Ecto neural progenitor cell (in vitro differentiated cells): ENCODE data around the gene MBD3.
"Not testable (repeated sequence)": the region's sequence is repeated elsewhere in the genome, so short reads cannot be mapped to it uniquely, and the experiment has no call there.

Experiments
- DNase-seq: peaks from one replicate; pipeline ENCODE4 v3.0.0-alpha.2; 2018; ENCODE audit warnings: low spot score

The MBD3 gene

GRCh38 chr19:1592755-1593500, at the start of gene MBD3:
Gene MBD3, minus strand, starts transcription at chr19:1592865. Its CDS starts 234 bp downstream, at chr19:1592631.
- DNase-seq, result peak; percentile 95

GRCh38 chr19:1640893-1641448, 48.3 kb upstream of the MBD3 start:
- DNase-seq, result not testable (repeated sequence)

GRCh38 chr19:1636325-1637236, 43.9 kb upstream of the MBD3 start:
- no peak for DNase-seq

GRCh38 chr19:1634938-1635243, 42.2 kb upstream of the MBD3 start:
- no peak for DNase-seq

GRCh38 chr19:1634242-1634937, 41.7 kb upstream of the MBD3 start:
- DNase-seq, result no peak

GRCh38 chr19:1633269-1633826, 40.7 kb upstream of the MBD3 start:
- no peak for DNase-seq

GRCh38 chr19:1632462-1633268, 40.0 kb upstream of the MBD3 start:
- DNase-seq, result no peak

GRCh38 chr19:1631557-1632100, 39.0 kb upstream of the MBD3 start:
- no peak for DNase-seq

GRCh38 chr19:1630811-1631210, 38.1 kb upstream of the MBD3 start:
- DNase-seq, result no peak

GRCh38 chr19:1630012-1630411, 37.3 kb upstream of the MBD3 start:
- no peak for DNase-seq

GRCh38 chr19:1629256-1629808, 36.7 kb upstream of the MBD3 start:
- no peak for DNase-seq

- DNase-seq, result no peak
These were observed 34.5 kb upstream of the MBD3 start for GRCh38 chr19:1627194-1627593.

- no peak for DNase-seq
These were observed 33.8 kb upstream of the MBD3 start for GRCh38 chr19:1626417-1627010.

GRCh38 chr19:1624458-1624857, 31.8 kb upstream of the MBD3 start:
- peak; percentile 79 for DNase-seq

- DNase-seq, result no peak
These were observed 29.9 kb upstream of the MBD3 start for GRCh38 chr19:1622541-1622940.

GRCh38 chr19:1622007-1622406, 29.3 kb upstream of the MBD3 start:
- DNase-seq, result no peak

- DNase-seq, result no peak
These were observed 28.9 kb upstream of the MBD3 start for GRCh38 chr19:1621574-1621973.

- DNase-seq, result no peak
These were observed 28.4 kb upstream of the MBD3 start for GRCh38 chr19:1621021-1621420.

- no peak for DNase-seq
These were observed 27.8 kb upstream of the MBD3 start for GRCh38 chr19:1620502-1620901.

GRCh38 chr19:1619703-1620102, 27.0 kb upstream of the MBD3 start:
- DNase-seq, result no peak
